Thoracic aorta (tissue), 2 donors: ENCODE data around the gene MZB1. TPM values are rescaled to one million over a fixed set of nuclear protein-coding genes. Genes with fewer than 3 reads are reported as not detected.

ENCODE experiments used
- ATAC-seq: fragments of 150-250 bp; one replicate; pipeline ENCODE4 v1.8.0; 2017; ENCODE audit warnings: low read depth; ENCODE audit not compliant: insufficient number of reproducible peaks, low FRiP score
- DNase-seq: peaks from one replicate; pipeline ENCODE4 v3.0.0-alpha.2; 2020; ENCODE audit warnings: low spot score
- H3K27ac ChIP-seq, 2 donors: fragments of 200-600 bp; sonication (generic); 1 replicate in 1 of 2; 2 replicates in 1 of 2; pipeline ENCODE4 v1.5.1; 2016; ENCODE audit warnings: mild to moderate bottlenecking in 2 of 2, moderate library complexity in 2 of 2
- H3K27me3 ChIP-seq: fragments of 200-600 bp; sonication (generic); replicated peaks from 2 replicates; pipeline ENCODE4 v1.6.0; 2016; ENCODE audit warnings: mild to moderate bottlenecking; ENCODE audit not compliant: insufficient read depth
- H3K36me3 ChIP-seq: fragments of 200-600 bp; sonication (generic); one replicate; pipeline ENCODE4 v1.5.1; 2016
- H3K4me1 ChIP-seq, 2 donors: fragments of 200-600 bp; sonication (generic); 1 replicate in 1 of 2; 2 replicates in 1 of 2; pipeline versions ENCODE4 v1.5.1 to v1.6.0; 2016; ENCODE audit warnings: low read depth in 2 of 2, mild to moderate bottlenecking in 1 of 2; ENCODE audit not compliant: control insufficient read depth in 1 of 2
- H3K4me3 ChIP-seq: fragments of 200-600 bp; sonication (generic); 2 replicates; pipeline ENCODE4 v1.5.1; 2016; ENCODE audit warnings: mild to moderate bottlenecking
- H3K9me3 ChIP-seq: fragments of 200-600 bp; sonication (generic); 2 replicates; pipeline ENCODE4 v1.5.1; 2016
- total RNA-seq, 2 donors: library from RNA; depleted of rRNA; stranded (reverse); fragments of >200 nt; gene quantifications; one replicate each; pipeline versions ENCODE4 v1.1.0 to v1.2.3, GENCODE V29; 2016
- TF ChIP-seq, protein P1 (sequence below): fragments of 200-600 bp; sonication (generic); IDR thresholded peaks from one replicate; pipeline ENCODE4 v1.5.1; 2019; ENCODE audit warnings: antibody characterized with exemption

The MZB1 gene
- total RNA-seq, 2 donors from 2014 or later: not detected

DNA sequence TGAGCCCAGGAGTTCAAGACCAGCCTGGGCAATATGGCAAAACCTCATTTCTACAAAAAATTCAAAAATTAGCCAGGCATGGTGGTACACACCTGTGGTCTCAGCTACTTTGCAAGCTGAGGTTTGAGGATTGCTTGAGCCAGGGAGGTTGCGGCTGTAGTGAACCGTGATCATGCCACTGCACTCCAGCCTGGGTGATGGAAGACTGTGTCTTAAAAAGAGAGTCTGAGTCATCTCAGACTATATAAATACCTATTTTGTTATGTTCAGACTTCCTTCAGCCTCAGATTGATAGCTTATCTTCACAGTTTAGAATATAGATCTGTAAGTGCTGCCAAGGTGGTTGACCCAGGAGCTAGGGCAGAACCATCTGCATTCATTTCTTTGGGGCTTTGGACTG, 49.7 kb downstream of the MZB1 start:
- TF ChIP-seq, protein P1, sequence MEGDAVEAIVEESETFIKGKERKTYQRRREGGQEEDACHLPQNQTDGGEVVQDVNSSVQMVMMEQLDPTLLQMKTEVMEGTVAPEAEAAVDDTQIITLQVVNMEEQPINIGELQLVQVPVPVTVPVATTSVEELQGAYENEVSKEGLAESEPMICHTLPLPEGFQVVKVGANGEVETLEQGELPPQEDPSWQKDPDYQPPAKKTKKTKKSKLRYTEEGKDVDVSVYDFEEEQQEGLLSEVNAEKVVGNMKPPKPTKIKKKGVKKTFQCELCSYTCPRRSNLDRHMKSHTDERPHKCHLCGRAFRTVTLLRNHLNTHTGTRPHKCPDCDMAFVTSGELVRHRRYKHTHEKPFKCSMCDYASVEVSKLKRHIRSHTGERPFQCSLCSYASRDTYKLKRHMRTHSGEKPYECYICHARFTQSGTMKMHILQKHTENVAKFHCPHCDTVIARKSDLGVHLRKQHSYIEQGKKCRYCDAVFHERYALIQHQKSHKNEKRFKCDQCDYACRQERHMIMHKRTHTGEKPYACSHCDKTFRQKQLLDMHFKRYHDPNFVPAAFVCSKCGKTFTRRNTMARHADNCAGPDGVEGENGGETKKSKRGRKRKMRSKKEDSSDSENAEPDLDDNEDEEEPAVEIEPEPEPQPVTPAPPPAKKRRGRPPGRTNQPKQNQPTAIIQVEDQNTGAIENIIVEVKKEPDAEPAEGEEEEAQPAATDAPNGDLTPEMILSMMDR: no peak
- H3K27ac ChIP-seq: no peak overlapping the region
- no peaks in the 10 kb centered on the region for H3K9me3 ChIP-seq
- no peaks in the 10 kb centered on the region for H3K27me3 ChIP-seq
- no peak overlapping the region for H3K4me3 ChIP-seq
- ATAC-seq (no peak), DNase-seq (no peak)
- peaks cover 16 to 41% of the 10 kb centered on the region in 2 donors for H3K4me1 ChIP-seq
- no peaks in the 10 kb centered on the region for H3K36me3 ChIP-seq

Other genes with a start within 250 kb of the MZB1 start
- 10 to 100 TPM; 33.1 to 41.2 TPM for gene SIL1, start 191.5 kb downstream of the MZB1 start, total RNA-seq
- 100 to 1,000 TPM; 194 to 264 TPM for gene MATR3, start 96.2 kb downstream of the MZB1 start, total RNA-seq
- 10 to 100 TPM; 53.9 to 65.6 TPM for gene PAIP2, start 48.1 kb downstream of the MZB1 start, total RNA-seq
- gene SLC23A1, start 6.6 kb downstream of the MZB1 start, total RNA-seq: not detected
- 1 to 10 TPM; 1.9 to 4.9 TPM for gene PROB1, start 5.2 kb upstream of the MZB1 start, total RNA-seq
- gene SPATA24, start 14.2 kb upstream of the MZB1 start, total RNA-seq: 10 to 100 TPM in 1 of 2 donors, 1 to 10 TPM in 1; 1.2 to 11.6 TPM
- gene DNAJC18, start 49.6 kb upstream of the MZB1 start, total RNA-seq: 10 to 100 TPM in 1 of 2 donors, 1 to 10 TPM in 1; 6.9 to 16.7 TPM
- 10 to 100 TPM; 27.1 to 35.6 TPM for gene ECSCR, start 72.8 kb upstream of the MZB1 start, total RNA-seq
- not detected for gene SMIM33, start 81.1 kb upstream of the MZB1 start, total RNA-seq
- 100 to 1,000 TPM; 100 to 202 TPM for gene STING1, start 92.8 kb upstream of the MZB1 start, total RNA-seq
- 10 to 100 TPM; 51.9 to 66.7 TPM for gene UBE2D2, start 171.4 kb upstream of the MZB1 start, total RNA-seq